Activated T-helper 1 cell treated with anti-CD3 and anti-CD28 coated beads, Interleukin-2, amount 50 U/mL, for 16 hours (primary cell): ENCODE data around the gene GRID2.

Experiments used
- DNase-seq, 2 donors: peaks; one replicate each; pipeline ENCODE4 v3.0.0-alpha.2; 2020; ENCODE audit warnings: low read depth in 1 of 2, low spot score in 1 of 2

Gene GRID2

GRCh38 chr4:92520563-92520962, 216.8 kb downstream of the GRID2 start:
- DNase-seq, result no peak

GRCh38 chr4:92521941-92522340, 218.2 kb downstream of the GRID2 start:
- DNase-seq, result no peak

- no peak for DNase-seq
Observed at GRCh38 chr4:92522356-92522755, 218.6 kb downstream of the GRID2 start.

- DNase-seq, result no peak
Observed at GRCh38 chr4:92524131-92524530, 220.4 kb downstream of the GRID2 start.

GRCh38 chr4:92528541-92528940, 224.8 kb downstream of the GRID2 start:
- no peak for DNase-seq

DNA sequence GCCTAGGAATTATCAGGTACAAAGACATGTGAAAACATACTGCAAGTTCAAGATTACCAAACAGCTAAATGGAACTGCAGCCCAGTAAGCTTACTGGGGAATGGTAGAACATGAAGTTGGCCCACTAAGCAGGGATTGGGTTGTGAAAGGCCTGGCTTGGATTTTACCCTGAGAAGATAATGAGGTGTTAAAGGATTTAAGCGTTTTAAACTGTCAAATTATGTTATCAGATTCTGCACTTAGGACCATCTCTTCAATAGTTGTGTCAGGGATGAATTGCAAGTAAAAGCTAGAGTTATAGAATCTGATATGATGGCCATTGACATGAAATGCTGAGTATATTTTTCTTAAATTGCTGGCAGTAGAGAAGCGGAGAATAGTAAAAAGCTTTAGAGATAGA, 225.7 kb downstream of the GRID2 start:
- DNase-seq, result no peak

DNA sequence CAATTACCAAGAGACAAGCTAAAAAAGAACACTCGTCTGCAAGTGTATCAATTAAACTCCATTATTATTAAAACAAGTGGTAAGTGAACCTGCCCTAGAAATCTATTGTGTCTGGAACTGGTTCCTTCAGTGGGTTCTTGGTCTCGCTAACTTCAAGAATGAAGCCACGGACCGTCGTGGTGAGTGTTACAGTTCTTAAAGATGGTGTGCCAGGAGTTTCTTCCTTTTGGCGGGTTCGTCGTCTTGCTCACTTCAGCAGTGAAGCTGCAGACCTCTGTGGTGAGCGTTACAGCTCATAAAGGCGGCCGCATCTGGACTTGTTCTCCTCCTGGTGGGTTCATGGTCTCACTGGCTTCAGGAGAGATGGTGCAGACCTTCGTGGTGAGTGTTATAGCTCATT, 231.8 kb downstream of the GRID2 start:
- DNase-seq, result no peak

DNA sequence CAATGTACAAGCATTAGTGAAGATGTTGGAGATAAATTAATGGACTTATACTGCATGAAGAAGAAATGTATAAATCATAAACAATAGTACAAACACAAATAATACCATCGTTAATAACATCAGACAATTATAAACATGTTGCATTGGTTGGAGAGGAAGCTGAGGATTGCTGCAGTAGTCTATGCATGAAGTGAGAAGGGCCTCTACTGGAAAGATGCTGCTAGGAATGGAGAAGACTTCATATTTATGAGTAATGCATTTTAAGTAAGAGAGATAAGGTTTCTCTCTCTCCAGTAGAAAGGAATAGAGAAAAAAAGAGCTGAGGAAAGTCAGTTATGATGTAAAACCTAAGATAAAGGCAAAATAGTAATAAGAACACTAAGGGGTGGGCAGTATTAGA, 247.8 kb downstream of the GRID2 start:
- no peak for DNase-seq

DNA sequence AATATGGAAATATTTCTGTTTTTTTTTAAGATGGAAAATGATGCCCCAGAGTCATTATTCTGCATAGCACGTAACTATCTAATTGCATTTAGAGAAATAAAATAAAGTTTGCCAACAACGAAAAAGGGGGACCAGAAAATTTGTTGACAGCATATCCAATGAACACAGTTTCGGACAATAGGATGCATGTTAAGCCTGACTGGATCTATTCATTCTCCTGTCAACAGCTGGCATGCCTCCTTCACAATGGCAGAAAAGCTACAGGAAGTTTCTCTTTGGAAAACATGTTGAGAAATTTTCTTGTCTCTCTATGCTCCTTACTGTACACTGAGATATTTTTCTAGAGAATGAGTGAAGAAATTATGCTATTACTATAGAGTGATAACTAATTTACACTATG, 262.5 kb downstream of the GRID2 start:
- DNase-seq, result no peak

DNA sequence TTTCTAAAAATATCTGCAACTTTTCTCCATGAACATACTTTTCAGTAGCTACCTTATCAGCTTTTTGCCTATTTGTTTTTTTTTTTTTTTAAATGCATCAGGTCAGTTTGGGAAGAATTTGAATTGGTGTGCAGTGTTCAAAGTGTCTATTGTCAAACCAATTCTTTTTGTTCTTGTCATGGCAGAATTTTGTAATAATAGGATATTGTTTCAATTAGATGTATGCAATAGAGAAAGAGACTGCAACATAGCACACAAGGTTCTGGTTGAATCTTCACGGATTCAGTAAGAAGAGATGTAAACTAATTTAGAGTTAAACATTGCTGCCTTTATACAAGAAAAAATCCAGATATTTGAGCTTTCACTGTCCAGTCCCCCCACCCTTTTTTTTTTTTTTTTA, 277.1 kb downstream of the GRID2 start:
- DNase-seq, result no peak

DNA sequence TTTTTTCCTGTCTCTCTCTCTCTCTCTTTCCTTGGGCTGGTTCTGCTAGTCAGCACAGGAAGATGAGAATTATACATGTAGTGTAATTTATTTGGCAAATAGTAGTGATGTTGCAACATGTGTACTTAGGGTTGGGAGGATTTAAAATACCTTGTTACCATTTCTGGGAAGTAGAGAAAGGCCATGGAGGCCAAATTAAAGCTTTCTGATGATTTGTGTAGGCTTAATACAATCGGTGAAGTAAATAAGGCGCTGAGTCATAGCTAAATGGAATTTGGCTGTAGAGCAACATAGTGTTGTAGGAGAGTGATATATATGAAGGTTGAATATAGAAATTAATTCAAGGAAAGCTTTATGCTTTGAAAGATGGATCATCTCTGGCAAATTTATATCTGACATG, 295.3 kb downstream of the GRID2 start:
- DNase-seq, result no peak

DNA sequence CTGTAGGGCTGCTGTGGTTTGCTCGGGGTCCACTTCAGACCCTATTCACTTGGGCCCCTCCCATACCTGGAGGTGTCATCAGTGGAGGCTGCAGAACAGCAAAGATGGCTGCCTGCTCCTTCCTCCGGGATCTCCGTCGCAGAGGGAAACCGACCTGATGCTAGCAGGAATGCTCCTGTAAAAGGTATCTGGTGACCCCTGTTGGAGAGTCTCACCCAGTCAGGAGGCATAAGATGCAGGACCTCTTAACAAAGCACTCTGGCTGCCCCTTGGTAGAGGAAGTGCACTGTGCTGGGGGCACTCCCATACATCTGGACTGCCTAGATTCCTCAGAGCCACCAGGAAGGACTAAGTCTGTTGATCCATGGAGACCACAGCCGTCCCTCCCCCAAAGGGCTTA, 296.9 kb downstream of the GRID2 start:
- no peak for DNase-seq

- no peak for DNase-seq
Observed at GRCh38 chr4:92606227-92606626, 302.5 kb downstream of the GRID2 start.

GRCh38 chr4:92615049-92615448, 311.3 kb downstream of the GRID2 start:
- no peak for DNase-seq

GRCh38 chr4:92618968-92619367, 315.2 kb downstream of the GRID2 start:
- no peak for DNase-seq

- DNase-seq, result no peak
Observed at GRCh38 chr4:92629302-92629701, 325.5 kb downstream of the GRID2 start.

GRCh38 chr4:92634882-92635281, 331.1 kb downstream of the GRID2 start:
- DNase-seq, result no peak

GRCh38 chr4:92636038-92636806, 332.5 kb downstream of the GRID2 start:
- no peak for DNase-seq

GRCh38 chr4:92641409-92641808, 337.6 kb downstream of the GRID2 start:
- DNase-seq, result no peak

DNA sequence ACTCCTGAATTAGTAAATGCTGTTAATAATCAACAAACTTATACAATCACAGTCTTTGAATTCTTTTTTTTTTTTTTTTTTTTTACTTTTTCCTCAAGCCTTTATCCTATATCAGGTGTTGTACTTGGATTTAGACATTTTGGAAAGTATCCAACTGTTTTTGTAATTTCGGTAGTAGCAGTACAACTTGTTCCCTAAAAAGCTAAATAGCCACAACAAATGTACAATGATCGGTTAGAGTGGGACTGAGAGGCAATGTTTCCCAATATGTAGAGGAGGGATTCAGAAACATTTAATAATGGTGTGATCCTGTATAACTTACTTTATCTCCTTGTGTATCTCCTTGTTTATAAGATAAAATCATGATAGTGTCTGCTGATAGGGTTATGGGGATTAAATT, 343.1 kb downstream of the GRID2 start:
- no peak for DNase-seq

DNA sequence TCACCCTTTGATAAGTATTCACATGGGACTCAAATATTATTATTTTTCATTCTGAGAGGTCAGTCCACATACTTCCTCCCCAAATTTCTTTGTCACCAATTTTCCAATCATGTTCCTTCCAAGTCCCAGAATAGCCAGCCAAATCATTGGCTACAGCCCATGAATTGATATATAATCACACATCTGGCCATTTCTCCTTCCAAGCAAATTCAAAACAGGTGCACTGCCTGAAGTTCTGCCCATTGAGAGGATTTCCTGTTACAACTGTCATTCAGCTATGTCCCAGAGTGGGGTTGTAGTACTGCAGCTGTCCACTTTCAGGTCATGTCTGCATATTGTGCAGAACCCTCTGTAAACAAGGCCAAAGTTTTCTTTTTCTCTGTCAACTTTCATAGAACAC, 347.8 kb downstream of the GRID2 start:
- DNase-seq, result no peak

- DNase-seq, result no peak
Observed at GRCh38 chr4:92654084-92654483, 350.3 kb downstream of the GRID2 start.

GRCh38 chr4:92657695-92658094, 353.9 kb downstream of the GRID2 start:
- DNase-seq, result no peak
